Inflammatory macrophage treated with lipopolysaccharide for 4 hours (primary cell): ENCODE data around the gene OR52E1.

ENCODE experiments used
- DNase-seq: peaks from one replicate; pipeline ENCODE4 v3.0.0-alpha.2; 2020

The OR52E1 gene

DNA sequence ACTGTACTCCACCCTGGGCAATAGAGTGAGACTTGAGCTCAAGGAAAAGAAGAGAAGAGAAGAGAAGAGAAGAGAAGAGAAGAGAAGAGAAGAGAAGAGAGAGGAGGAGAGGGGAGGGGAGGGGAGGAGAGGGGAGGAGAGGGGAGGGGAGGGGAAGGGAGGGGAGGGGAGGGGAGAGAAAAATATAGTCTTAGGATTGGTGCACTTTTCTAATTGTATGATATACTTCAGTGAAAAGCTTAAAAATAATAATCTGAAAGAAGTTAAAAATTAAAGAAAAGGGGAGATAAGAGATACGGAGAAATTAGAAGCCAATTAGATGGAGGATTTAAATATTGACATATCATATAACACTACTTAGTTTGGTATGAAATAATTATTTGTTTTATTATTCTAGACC is 49.5 kb downstream of the OR52E1 start:
- no peak for DNase-seq
